ENCODE results near the gene TEK. TPM values are rescaled to one million over a fixed set of nuclear protein-coding genes. Genes with fewer than 3 reads are reported as not detected.

TEK gene
- total and polyA plus RNA-seq, 10 of the 15 experiments (the other 5 are each of a cell fraction or from before 2014, with no cell fraction given): not detected

- Histone ChIP-seq H4K20me1 (ENCODE audit: control insufficient read depth, insufficient read depth) (no peaks in the 10 kb centered on the region), H3K79me2 (ENCODE audit: control insufficient read depth, insufficient read depth, low read length) (no peaks in the 10 kb centered on the region), H3K9ac (ENCODE audit: control insufficient read depth, insufficient read depth, low read length) (no peak overlapping the region), H3K36me3 (ENCODE audit: control insufficient read depth in 2 of 2, insufficient read depth in 2 of 2, low read length in 1 of 2) (no peaks in the 10 kb centered on the region), H2AFZ (ENCODE audit: control insufficient read depth, low read depth, low read length) (no peak overlapping the region), H3K4me2 (ENCODE audit: control insufficient read depth, insufficient read depth) (no peak overlapping the region), H3K4me3 (no peak overlapping the region), H3K4me1 (ENCODE audit: control insufficient read depth, insufficient read depth, low read length) (no peaks in the 10 kb centered on the region), H3K27me3 (replicated peaks in 1 of 2; ENCODE audit: control insufficient read depth in 2 of 2, insufficient read depth in 2 of 2, low read length in 1 of 2) (no peaks in the 10 kb centered on the region), H3K27ac (ENCODE audit: control insufficient read depth, insufficient read depth) (no peak overlapping the region), H3K9me3 (replicated peaks; ENCODE audit: control insufficient read depth, insufficient read depth, low read length) (no peaks in the 10 kb centered on the region)
- ChIA-PET CTCF (interaction anchor here (0.6 kb wide), 1 partner anchor 439 kb away, joined by 3 read pairs; no protein-coding TSS in a partner anchor), POLR2A (interaction anchor here (0.8 kb wide), 1 partner anchor 683 kb away, joined by 4 read pairs; no protein-coding TSS in a partner anchor), SMC1A (ENCODE audit: uncharacterized antibody, unreplicated experiment) (interaction anchor here (1.0 kb wide), 1 partner anchor 381 kb away, joined by 3 read pairs; no protein-coding TSS in a partner anchor), RAD21 (ENCODE audit: unreplicated experiment) (no interaction called here)
- no TSS peak for BruUV-seq (replicated peaks)
- in situ Hi-C loops (cut with MboI) (no loop called here), intact Hi-C loops (cut with micrococcal nuclease; ENCODE audit: unreplicated experiment) (no loop called here)
- no peak for TF ChIP-seq SMARCA5 (IDR thresholded peaks at IDR 0.05)
- no peak for TF ChIP-seq SREBF2 (IDR thresholded peaks at IDR 0.05; ENCODE audit: low read length)
- TF ChIP-seq SREBF1 (IDR thresholded peaks at IDR 0.05; ENCODE audit: low read length): no peak
- TF ChIP-seq TBL1XR1 (IDR thresholded peaks at IDR 0.05; ENCODE audit: low read depth, low read length): no peak
- no peak for TF ChIP-seq ZNF384 (IDR thresholded peaks at IDR 0.05; ENCODE audit: borderline replicate concordance, low read depth, low read length)
- no peak for TF ChIP-seq POLR2A (IDR thresholded peaks at IDR 0.05; ENCODE audit: low read depth, low read length)
- TF ChIP-seq BACH1 (IDR thresholded peaks at IDR 0.05; ENCODE audit: borderline replicate concordance): no peak
- TF ChIP-seq POU2F2 (IDR thresholded peaks at IDR 0.05; ENCODE audit: borderline replicate concordance, low read depth, low read length): no peak
- no peak for TF ChIP-seq CEBPZ (IDR thresholded peaks at IDR 0.05; ENCODE audit: low read depth, low read length)
- no peak for TF ChIP-seq USF1 (IDR thresholded peaks at IDR 0.05; ENCODE audit: borderline replicate concordance, extremely low read length, insufficient read depth, low read depth, low read length)
- no peak for TF ChIP-seq RAD21 (IDR thresholded peaks at IDR 0.05; ENCODE audit: insufficient read depth, low read depth, low read length)
- TF ChIP-seq USF2 (IDR thresholded peaks at IDR 0.05; ENCODE audit: borderline replicate concordance, low read depth, low read length): no peak
- TF ChIP-seq ZSCAN29 (IDR thresholded peaks at IDR 0.05): no peak
- 37% methylated on average over 8 of the region's 8 CpGs for WGBS (ENCODE audit: insufficient coverage, insufficient replicate concordance, low lambda C conversion rate, missing lambda C conversion rate)
- no peak for ATAC-seq
- no peak for DNase-seq (ENCODE audit: low read depth, low spot score)
- FAIRE-seq: no peak
Observed at GRCh38 chr9:27151693-27152404, 42.8 kb downstream of the TEK start.

All from GM12878 (cell line).